ENCODE measurements around the gene EPHA3. TPM values are rescaled to one million over a fixed set of nuclear protein-coding genes. Genes with fewer than 3 reads are reported as not detected.

EPHA3 gene
- total RNA-seq, 2 donors from 2014 or later = 0.14 to 0.35 TPM

GRCh38 chr3:89164774-89165173, 57.4 kb downstream of the EPHA3 start:
- H3K27me3 Mint-ChIP-seq (ENCODE audit: low read depth) = no peaks in the 10 kb centered on the region
- no peak overlapping the region for H3K4me3 Mint-ChIP-seq
- no peaks in the 10 kb centered on the region for H3K4me1 Mint-ChIP-seq (ENCODE audit: low read depth)
- ATAC-seq (replicated peaks in 1 of 2) = no peak
- H3K36me3 Mint-ChIP-seq (ENCODE audit: insufficient read depth in 2 of 2) = no peaks in the 10 kb centered on the region
- peaks cover 0 to 7% of the 10 kb centered on the region in 2 donors for H3K9me3 Mint-ChIP-seq
- DNase-seq = no peak
- H3K27ac Mint-ChIP-seq = no peak overlapping the region

DNA sequence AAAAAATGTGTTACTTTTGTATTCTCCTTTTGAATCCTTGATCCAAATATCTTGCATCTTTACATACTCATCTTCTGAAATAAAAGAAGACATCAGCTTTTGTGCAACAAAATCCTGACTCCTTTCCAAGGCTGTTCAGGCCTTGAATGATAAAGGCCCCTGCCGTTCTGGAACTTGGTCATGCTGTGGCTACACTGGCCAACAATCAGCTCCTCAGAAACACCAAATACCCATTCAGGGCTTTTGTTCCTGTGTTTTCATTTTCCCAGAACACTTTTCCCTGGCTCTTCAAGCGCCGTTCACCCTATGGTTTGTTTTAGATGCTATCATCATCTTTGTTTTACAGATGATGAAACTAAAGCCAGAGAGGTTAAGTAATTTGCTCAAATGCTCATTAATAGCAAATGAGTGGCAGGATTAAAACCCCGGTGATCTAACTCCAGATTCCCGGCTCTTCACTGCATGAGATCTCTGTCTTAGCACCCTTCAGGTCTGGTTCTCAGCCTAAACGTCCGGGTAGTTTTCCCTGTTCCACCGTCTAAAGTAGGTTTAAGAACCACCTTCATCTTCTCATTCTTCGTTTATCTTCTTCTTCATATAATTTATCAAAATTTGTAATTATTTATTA, 58.3 kb downstream of the EPHA3 start:
- H3K4me1 Mint-ChIP-seq (ENCODE audit: low read depth) = no peaks in the 10 kb centered on the region
- peaks cover 0 to 7% of the 10 kb centered on the region in 2 donors for H3K9me3 Mint-ChIP-seq
- DNase-seq (no peak), ATAC-seq (replicated peaks in 1 of 2) (no peak)
- no peak overlapping the region for H3K4me3 Mint-ChIP-seq
- no peak overlapping the region for H3K27ac Mint-ChIP-seq
- H3K27me3 Mint-ChIP-seq (ENCODE audit: low read depth) = no peaks in the 10 kb centered on the region
- no peaks in the 10 kb centered on the region for H3K36me3 Mint-ChIP-seq (ENCODE audit: insufficient read depth in 2 of 2)

DNA sequence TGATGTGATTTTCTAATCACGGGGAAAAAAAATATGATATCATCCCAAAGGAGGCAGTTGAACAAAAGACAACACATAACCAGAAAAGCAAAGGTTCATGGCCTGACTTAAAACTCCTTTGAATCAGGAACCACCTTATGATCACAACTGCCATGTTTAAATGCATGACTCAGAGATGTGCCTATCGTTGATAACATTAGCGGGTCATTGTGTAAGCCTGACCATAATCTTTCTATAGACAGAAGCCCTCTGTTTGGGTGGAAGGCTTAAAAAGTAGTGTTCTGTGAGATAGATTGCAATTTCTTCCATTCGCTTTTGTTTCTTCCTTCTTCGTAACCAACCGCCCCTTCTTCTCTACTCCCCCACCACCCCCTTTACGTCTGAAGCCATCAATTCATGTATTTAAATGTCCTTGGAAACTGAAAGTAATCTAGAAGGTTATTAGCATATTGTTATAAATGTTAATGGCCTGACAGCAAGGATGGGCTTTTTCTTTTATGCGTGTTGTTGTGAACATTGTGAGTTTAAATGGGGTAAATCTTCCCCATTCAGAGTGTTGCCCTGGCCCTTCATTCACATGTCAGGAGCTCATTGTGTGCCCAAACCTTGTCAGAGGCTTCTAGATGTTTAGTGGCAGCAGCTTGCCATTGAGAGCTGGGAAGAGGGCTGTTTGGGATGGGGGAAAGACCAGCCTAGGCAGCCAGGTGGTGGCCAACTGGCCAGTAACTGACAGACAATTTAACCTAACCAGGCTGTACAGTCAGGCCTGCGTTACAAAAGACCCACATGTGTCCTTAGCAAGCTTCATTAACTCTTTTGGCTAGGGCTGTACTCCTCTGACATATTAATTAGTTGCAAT, 64.5 kb downstream of the EPHA3 start:
- ATAC-seq (replicated peaks in 1 of 2) = no peak

DNA sequence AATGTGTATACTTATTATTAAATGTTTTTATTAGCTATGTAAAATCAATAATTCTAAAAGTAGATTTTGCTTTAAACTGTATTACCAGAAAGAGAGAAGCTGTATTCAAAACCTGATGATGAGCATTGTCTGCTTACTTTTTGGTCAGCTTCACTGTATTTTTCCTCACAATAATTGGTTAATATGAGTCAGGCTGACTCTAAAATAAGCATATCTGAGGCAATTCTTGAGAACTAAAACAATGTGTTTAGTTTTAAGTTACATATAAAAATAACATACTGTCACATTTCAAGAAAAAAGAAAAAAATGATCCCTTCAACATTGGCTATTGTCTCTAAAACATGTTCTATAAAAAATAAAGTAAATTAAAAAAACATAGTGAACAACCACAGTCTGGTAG, 66.1 kb downstream of the EPHA3 start:
- H3K9me3 Mint-ChIP-seq = no peaks in the 10 kb centered on the region

More for the DNA sequence above, 64.5 kb downstream of the EPHA3 start:
- H3K27me3 Mint-ChIP-seq (ENCODE audit: low read depth) = no peaks in the 10 kb centered on the region
- no peaks in the 10 kb centered on the region for H3K9me3 Mint-ChIP-seq
- no peak for DNase-seq
- H3K27ac Mint-ChIP-seq = no peak overlapping the region
- H3K4me1 Mint-ChIP-seq (ENCODE audit: low read depth) = no peaks in the 10 kb centered on the region
- H3K36me3 Mint-ChIP-seq (ENCODE audit: insufficient read depth in 2 of 2) = no peaks in the 10 kb centered on the region
- no peak overlapping the region for H3K4me3 Mint-ChIP-seq

DNA sequence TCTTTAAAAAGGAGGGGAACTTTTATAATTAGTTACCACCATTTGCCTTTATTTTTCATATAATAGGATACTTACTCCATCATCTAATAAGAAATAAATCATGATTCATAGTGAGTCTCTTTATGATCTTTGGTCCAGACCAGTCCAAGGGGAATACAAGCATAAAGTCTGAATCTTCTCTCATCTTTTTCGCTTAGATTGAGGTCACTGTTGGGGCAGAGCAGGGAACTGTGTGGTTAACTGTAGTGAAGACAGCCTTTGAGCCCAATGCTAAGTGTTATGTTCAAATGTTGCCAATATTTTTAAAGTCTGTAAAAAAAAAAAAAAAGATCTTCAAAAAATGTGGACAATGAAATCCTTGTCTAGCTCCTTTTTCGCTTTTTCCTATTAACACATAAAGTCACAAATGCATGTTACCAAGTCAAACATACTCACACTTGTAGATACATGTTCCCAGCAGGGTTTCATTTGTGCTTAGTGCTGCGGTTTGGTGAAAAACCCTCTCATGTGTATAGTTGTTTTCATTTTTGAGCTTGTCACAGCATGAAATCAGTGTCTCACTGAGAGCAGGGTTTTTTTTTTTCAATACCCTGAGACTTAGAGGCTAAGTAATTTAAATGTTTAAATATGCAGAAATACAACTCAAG, 72.1 kb downstream of the EPHA3 start:
- Mint-ChIP-seq H3K4me1 (ENCODE audit: low read depth) (no peaks in the 10 kb centered on the region), H3K36me3 (ENCODE audit: insufficient read depth in 2 of 2) (no peaks in the 10 kb centered on the region), H3K9me3 (no peaks in the 10 kb centered on the region), H3K4me3 (no peak overlapping the region), H3K27me3 (ENCODE audit: low read depth) (no peaks in the 10 kb centered on the region), H3K27ac (no peak overlapping the region)
- ATAC-seq (replicated peaks in 1 of 2) = no peak
- DNase-seq = no peak

More for the DNA sequence above, 66.1 kb downstream of the EPHA3 start:
- ATAC-seq (replicated peaks in 1 of 2) (no peak), DNase-seq (no peak)
- Mint-ChIP-seq H3K36me3 (ENCODE audit: insufficient read depth in 2 of 2) (no peaks in the 10 kb centered on the region), H3K27ac (no peak overlapping the region), H3K4me1 (ENCODE audit: low read depth) (no peaks in the 10 kb centered on the region), H3K4me3 (no peak overlapping the region), H3K27me3 (ENCODE audit: low read depth) (no peaks in the 10 kb centered on the region)

DNA sequence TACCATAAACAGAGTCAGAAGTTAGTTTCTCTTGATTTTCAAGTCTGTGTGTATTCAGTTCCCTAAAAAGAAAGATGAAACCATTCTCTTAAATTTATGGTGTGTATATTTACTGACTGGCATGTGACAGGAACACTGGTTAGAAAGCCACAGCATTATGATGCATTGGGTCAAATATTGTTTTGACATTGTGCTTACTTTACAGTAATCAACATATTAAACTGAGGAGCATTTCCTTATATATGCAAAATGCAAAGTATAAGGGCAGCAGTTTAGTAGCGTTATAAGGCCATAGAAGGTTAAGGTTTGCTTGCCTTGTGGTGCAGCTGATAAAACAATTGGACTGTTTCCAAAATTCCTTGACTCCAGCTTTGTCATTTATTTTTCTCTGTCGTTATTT, 72.9 kb downstream of the EPHA3 start:
- no peak overlapping the region for H3K4me3 Mint-ChIP-seq

DNA sequence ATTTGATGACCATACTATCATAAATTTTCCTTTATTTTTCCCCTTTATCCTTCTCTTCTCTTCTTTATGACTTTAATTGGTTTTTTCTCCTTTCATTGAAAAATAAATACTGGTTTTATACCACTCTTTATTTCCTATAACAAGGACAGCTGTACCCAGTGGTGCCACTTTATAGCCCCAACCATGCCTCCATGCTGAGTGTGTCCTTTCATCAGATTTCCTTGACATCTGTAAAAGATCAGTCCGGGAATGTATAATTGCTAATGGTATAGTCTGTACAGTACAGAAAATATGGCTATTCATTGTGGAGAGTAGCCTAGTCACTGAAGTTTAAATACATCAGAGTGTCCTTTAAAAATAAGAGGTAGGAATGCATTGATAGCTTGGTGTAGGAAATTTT, 74.6 kb downstream of the EPHA3 start:
- no peaks in the 10 kb centered on the region for H3K4me1 Mint-ChIP-seq (ENCODE audit: low read depth)
- H3K27me3 Mint-ChIP-seq (ENCODE audit: low read depth) = no peaks in the 10 kb centered on the region
- H3K36me3 Mint-ChIP-seq (ENCODE audit: insufficient read depth in 2 of 2) = no peaks in the 10 kb centered on the region
- H3K4me3 Mint-ChIP-seq = no peak overlapping the region
- ATAC-seq (replicated peaks in 1 of 2) = no peak
- DNase-seq = no peak
- no peak overlapping the region for H3K27ac Mint-ChIP-seq
- H3K9me3 Mint-ChIP-seq = peaks cover 0 to 2% of the 10 kb centered on the region in 2 donors

More for the DNA sequence above, 72.9 kb downstream of the EPHA3 start:
- no peak for DNase-seq
- no peaks in the 10 kb centered on the region for H3K9me3 Mint-ChIP-seq
- H3K4me1 Mint-ChIP-seq (ENCODE audit: low read depth) = no peaks in the 10 kb centered on the region
- H3K27me3 Mint-ChIP-seq (ENCODE audit: low read depth) = no peaks in the 10 kb centered on the region
- no peaks in the 10 kb centered on the region for H3K36me3 Mint-ChIP-seq (ENCODE audit: insufficient read depth in 2 of 2)
- no peak overlapping the region for H3K27ac Mint-ChIP-seq
- ATAC-seq (replicated peaks in 1 of 2) = no peak

- Mint-ChIP-seq H3K4me3 (no peak overlapping the region), H3K36me3 (ENCODE audit: insufficient read depth in 2 of 2) (no peaks in the 10 kb centered on the region), H3K9me3 (peaks cover 2 to 4% of the 10 kb centered on the region in 2 donors), H3K27me3 (ENCODE audit: low read depth) (no peaks in the 10 kb centered on the region), H3K4me1 (ENCODE audit: low read depth) (no peaks in the 10 kb centered on the region), H3K27ac (no peak overlapping the region)
- no peak for DNase-seq
- no peak for ATAC-seq (replicated peaks in 1 of 2)
Measured at GRCh38 chr3:89184151-89184995, 77.0 kb downstream of the EPHA3 start.

DNA sequence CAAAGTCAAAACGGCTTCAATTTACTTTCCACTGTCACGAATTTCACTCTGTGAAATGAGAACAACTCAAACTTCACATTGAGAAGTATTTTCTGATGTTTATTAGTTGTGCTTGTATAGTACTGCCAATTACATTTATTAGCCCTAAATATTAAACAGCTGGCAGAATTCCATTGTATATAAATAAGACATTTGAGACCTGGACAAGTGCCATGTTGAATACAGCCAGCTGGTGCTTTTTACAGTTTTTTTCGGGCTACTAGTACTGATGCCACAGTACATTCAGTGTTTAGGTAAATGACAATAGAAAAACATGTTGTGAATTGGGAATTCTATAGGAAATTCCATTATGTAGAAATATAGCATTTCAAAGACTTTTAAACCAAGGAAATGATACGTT, 79.0 kb downstream of the EPHA3 start:
- H3K9me3 Mint-ChIP-seq = peaks cover 2 to 4% of the 10 kb centered on the region in 2 donors
- no peak for DNase-seq

DNA sequence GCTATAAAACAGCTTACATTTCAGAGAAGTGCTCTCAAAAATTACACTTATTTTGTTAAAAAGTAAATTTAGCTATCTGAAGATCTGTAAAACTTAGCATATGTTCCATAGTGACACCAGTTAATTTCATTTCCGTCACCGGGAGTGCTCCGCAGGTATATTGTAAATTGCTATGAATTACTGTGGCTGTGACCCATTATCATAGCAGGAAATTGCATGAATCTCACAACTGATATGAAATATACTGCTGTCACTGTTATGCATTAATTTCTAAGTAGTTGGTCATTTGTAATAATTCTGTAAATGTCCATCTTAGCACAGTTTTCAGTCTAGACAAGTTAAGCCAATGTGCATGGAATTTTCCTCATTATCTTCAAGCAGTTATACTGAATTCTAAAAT, 91.2 kb downstream of the EPHA3 start:
- H3K4me3 Mint-ChIP-seq = no peak overlapping the region
- no peaks in the 10 kb centered on the region for H3K36me3 Mint-ChIP-seq (ENCODE audit: insufficient read depth in 2 of 2)
- H3K27ac Mint-ChIP-seq = no peak overlapping the region
- H3K27me3 Mint-ChIP-seq (ENCODE audit: low read depth) = no peaks in the 10 kb centered on the region
- peaks cover 2 to 11% of the 10 kb centered on the region in 2 donors for H3K9me3 Mint-ChIP-seq
- ATAC-seq (replicated peaks in 1 of 2) (no peak), DNase-seq (no peak)
- H3K4me1 Mint-ChIP-seq (ENCODE audit: low read depth) = no peaks in the 10 kb centered on the region

More for the DNA sequence above, 79.0 kb downstream of the EPHA3 start:
- no peaks in the 10 kb centered on the region for H3K27me3 Mint-ChIP-seq (ENCODE audit: low read depth)
- H3K27ac Mint-ChIP-seq = no peak overlapping the region
- ATAC-seq (replicated peaks in 1 of 2) = no peak
- no peak overlapping the region for H3K4me3 Mint-ChIP-seq
- H3K36me3 Mint-ChIP-seq (ENCODE audit: insufficient read depth in 2 of 2) = no peaks in the 10 kb centered on the region
- H3K4me1 Mint-ChIP-seq (ENCODE audit: low read depth) = no peaks in the 10 kb centered on the region

GRCh38 chr3:89212619-89213018, 105.2 kb downstream of the EPHA3 start:
- no peaks in the 10 kb centered on the region for H3K36me3 Mint-ChIP-seq (ENCODE audit: insufficient read depth in 2 of 2)
- ATAC-seq (replicated peaks in 1 of 2) = no peak
- H3K27me3 Mint-ChIP-seq (ENCODE audit: low read depth) = no peaks in the 10 kb centered on the region
- H3K27ac Mint-ChIP-seq = no peak overlapping the region
- H3K4me1 Mint-ChIP-seq (ENCODE audit: low read depth) = no peaks in the 10 kb centered on the region
- H3K4me3 Mint-ChIP-seq = no peak overlapping the region
- DNase-seq = no peak
- H3K9me3 Mint-ChIP-seq = no peaks in the 10 kb centered on the region

DNA sequence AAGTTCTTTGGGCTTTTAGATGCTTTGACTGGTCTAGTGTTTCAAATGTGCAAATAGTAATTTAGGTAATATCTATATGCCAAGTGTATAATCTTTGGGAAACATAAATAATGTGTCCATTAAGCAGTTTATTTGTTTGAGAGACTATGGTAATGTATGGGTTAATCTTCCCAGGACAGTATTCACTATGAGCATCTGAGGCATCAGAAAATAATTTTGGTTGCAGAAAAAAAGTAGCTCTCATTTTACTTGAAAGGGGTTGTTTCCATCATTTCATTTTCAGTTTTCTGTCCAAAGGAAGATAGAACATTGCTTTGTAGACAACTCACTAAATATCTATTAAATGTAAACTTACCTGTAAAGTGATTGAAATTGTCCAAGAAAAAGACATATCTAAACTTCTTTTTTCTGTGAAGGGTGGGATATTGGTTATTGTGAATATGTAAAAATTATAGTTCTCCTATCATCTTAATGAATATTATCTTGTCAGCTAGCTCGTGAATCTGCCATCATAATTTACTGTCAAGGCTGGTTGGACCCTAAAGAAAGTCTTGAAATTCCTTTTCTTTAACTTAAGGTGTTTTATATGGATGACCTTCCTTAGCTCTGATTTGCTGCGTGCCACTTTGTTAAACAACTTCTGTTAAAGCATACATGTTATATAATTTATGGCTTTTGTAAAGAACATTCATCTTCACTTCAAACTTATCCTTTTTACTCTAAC, 108.8 kb downstream of the EPHA3 start:
- Mint-ChIP-seq H3K4me3 (no peak overlapping the region), H3K27me3 (ENCODE audit: low read depth) (no peaks in the 10 kb centered on the region), H3K9me3 (peaks cover 0 to 2% of the 10 kb centered on the region in 2 donors), H3K27ac (no peak overlapping the region), H3K36me3 (ENCODE audit: insufficient read depth in 2 of 2) (no peaks in the 10 kb centered on the region), H3K4me1 (ENCODE audit: low read depth) (no peaks in the 10 kb centered on the region)
- ATAC-seq (replicated peaks in 1 of 2) (no peak), DNase-seq (no peak)

Data from activated T-cell treated with anti-CD3 and anti-CD28 coated beads, Interleukin-2, amount 50 U/mL, for 72 hours (primary cell).